Measurements from ENCODE around the gene P2RX4.

P2RX4 gene

GRCh38 chr12:121238086-121238485 is 28.2 kb downstream of the P2RX4 start:
- H3K27ac ChIP-seq: no peak overlapping the region

GRCh38 chr12:121238604-121239350 is 28.8 kb downstream of the P2RX4 start:
- no peak for TF ChIP-seq CTCF (IDR thresholded peaks at IDR 0.05)
- no peak for DNase-seq (ENCODE audit: low spot score)
- Histone ChIP-seq H3K27ac (peak overlapping the region in 1 of 2 donors; percentile 29), H3K4me3 (no peak overlapping the region)

More at GRCh38 chr12:121238086-121238485, 28.2 kb downstream of the P2RX4 start:
- DNase-seq (ENCODE audit: low spot score): no peak
- H3K4me3 ChIP-seq: no peak overlapping the region
- no peak for TF ChIP-seq CTCF (IDR thresholded peaks at IDR 0.05)

GRCh38 chr12:121239351-121240061 is 29.6 kb downstream of the P2RX4 start:
- Histone ChIP-seq H3K27ac (peak overlapping the region in 1 of 2 donors; percentile 29), H3K4me3 (no peak overlapping the region)
- no peak for DNase-seq (ENCODE audit: low spot score)
- no peak for TF ChIP-seq CTCF (IDR thresholded peaks at IDR 0.05)

GRCh38 chr12:121240062-121240420 is 30.1 kb downstream of the P2RX4 start:
- H3K27ac ChIP-seq: peak overlapping the region in 1 of 2 donors; percentile 70

GRCh38 chr12:121240484-121241101 is 30.7 kb downstream of the P2RX4 start:
- DNase-seq (ENCODE audit: low spot score): peak; percentile 84
- peak overlapping the region; percentile 70 to 75 for H3K27ac ChIP-seq
- H3K4me3 ChIP-seq: peak overlapping the region; percentile 63
- no peak for TF ChIP-seq CTCF (IDR thresholded peaks at IDR 0.05)

More at GRCh38 chr12:121240062-121240420, 30.1 kb downstream of the P2RX4 start:
- TF ChIP-seq CTCF (IDR thresholded peaks at IDR 0.05): no peak
- DNase-seq (ENCODE audit: low spot score): no peak
- peak overlapping the region; percentile 63 for H3K4me3 ChIP-seq

GRCh38 chr12:121241156-121241970 is 31.4 kb downstream of the P2RX4 start:
- H3K4me3 ChIP-seq: peak overlapping the region; percentile 63
- no peak for TF ChIP-seq CTCF (IDR thresholded peaks at IDR 0.05)
- H3K27ac ChIP-seq: peak overlapping the region; percentile 70 to 75
- no peak for DNase-seq (ENCODE audit: low spot score)

All from coronary artery (tissue), 2 donors.